ENCODE results near the gene GNG12.

GNG12 gene

GRCh38 chr1:67655581-67655980, 177.7 kb downstream of the GNG12 start:
- Histone ChIP-seq H3K27me3 (ENCODE audit: control insufficient read depth in 5 of 5, insufficient read depth in 4 of 5, low read length in 5 of 5) (no peaks in the 10 kb centered on the region), H3K4me3 (ENCODE audit: low read depth in 1 of 5, low read length in 5 of 5) (no peak overlapping the region), H3K27ac (ENCODE audit: low read depth, low read length) (no peak overlapping the region), H3K4me1 (ENCODE audit: control insufficient read depth in 5 of 5, insufficient read depth in 5 of 5, low read length in 5 of 5) (peaks cover 0 to 6% (median 0%) of the 10 kb centered on the region in 5 donors), H3K9ac (ENCODE audit: low read length in 5 of 5) (no peak overlapping the region), H3K36me3 (ENCODE audit: control insufficient read depth in 5 of 5, insufficient read depth in 5 of 5, low read length in 5 of 5) (no peaks in the 10 kb centered on the region), H3K9me3 (ENCODE audit: control insufficient read depth in 5 of 5, low read length in 5 of 5) (no peaks in the 10 kb centered on the region)

DNA sequence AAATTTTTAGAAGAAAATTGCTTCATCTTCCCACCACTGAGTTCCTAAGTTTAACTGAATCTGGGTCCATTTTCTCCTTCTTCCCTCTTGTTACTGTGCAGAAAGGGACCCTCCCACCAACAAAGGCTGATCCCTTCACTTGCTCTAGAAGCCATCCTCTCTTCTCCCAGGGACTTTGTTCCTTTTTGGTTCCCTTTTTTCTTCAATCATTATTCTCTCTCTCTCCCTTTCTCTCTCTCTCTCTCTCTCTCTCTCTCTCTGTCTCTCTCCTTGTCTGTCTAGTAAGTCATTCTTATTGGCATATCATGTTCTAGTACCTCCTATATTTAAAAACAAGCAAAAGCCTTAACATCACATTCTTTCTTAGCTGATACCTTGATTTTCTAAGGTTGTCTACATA, 180.0 kb downstream of the GNG12 start:
- Histone ChIP-seq H3K9me3 (ENCODE audit: control insufficient read depth in 5 of 5, low read length in 5 of 5) (no peaks in the 10 kb centered on the region), H3K27me3 (ENCODE audit: control insufficient read depth in 5 of 5, insufficient read depth in 4 of 5, low read length in 5 of 5) (no peaks in the 10 kb centered on the region), H3K27ac (ENCODE audit: low read depth, low read length) (no peak overlapping the region), H3K9ac (ENCODE audit: low read length in 5 of 5) (no peak overlapping the region), H3K36me3 (ENCODE audit: control insufficient read depth in 5 of 5, insufficient read depth in 5 of 5, low read length in 5 of 5) (no peaks in the 10 kb centered on the region), H3K4me1 (ENCODE audit: control insufficient read depth in 5 of 5, insufficient read depth in 5 of 5, low read length in 5 of 5) (peaks cover 0 to 6% (median 0%) of the 10 kb centered on the region in 5 donors), H3K4me3 (ENCODE audit: low read depth in 1 of 5, low read length in 5 of 5) (no peak overlapping the region)

DNA sequence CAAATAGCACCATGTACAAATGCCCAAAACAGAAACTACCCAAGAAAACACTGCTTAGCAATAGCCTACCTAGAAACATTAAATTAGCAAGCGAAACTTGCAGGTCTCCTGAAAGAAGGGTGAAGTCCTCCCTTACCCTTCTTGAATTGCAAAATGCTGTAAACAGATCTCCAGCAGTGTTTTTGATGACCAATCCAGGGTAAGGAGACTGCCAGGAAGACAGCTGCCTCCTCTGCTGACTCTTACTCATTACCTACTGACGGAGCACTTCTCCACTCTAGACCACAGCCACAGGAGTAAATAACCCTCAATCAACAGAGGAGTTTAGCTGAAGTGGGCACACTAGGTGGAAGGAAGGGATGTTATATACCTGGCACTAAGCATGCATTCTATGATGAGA, 180.5 kb downstream of the GNG12 start:
- H3K4me3 ChIP-seq (ENCODE audit: low read depth in 1 of 5, low read length in 5 of 5), result no peak overlapping the region
- H3K27ac ChIP-seq (ENCODE audit: low read depth, low read length), result no peak overlapping the region
- peaks cover 0 to 6% (median 0%) of the 10 kb centered on the region in 5 donors for H3K4me1 ChIP-seq (ENCODE audit: control insufficient read depth in 5 of 5, insufficient read depth in 5 of 5, low read length in 5 of 5)
- no peaks in the 10 kb centered on the region for H3K9me3 ChIP-seq (ENCODE audit: control insufficient read depth in 5 of 5, low read length in 5 of 5)
- no peak overlapping the region for H3K9ac ChIP-seq (ENCODE audit: low read length in 5 of 5)
- H3K27me3 ChIP-seq (ENCODE audit: control insufficient read depth in 5 of 5, insufficient read depth in 4 of 5, low read length in 5 of 5), result no peaks in the 10 kb centered on the region
- no peaks in the 10 kb centered on the region for H3K36me3 ChIP-seq (ENCODE audit: control insufficient read depth in 5 of 5, insufficient read depth in 5 of 5, low read length in 5 of 5)

Measured in subcutaneous abdominal adipose tissue (tissue), 5 donors.